ENCODE data around the gene SLC7A1. TPM values are rescaled to one million over a fixed set of nuclear protein-coding genes. Genes with fewer than 3 reads are reported as not detected.

Gene SLC7A1
- total RNA-seq, 1 donor from 2014 or later = 42.4 TPM

DNA sequence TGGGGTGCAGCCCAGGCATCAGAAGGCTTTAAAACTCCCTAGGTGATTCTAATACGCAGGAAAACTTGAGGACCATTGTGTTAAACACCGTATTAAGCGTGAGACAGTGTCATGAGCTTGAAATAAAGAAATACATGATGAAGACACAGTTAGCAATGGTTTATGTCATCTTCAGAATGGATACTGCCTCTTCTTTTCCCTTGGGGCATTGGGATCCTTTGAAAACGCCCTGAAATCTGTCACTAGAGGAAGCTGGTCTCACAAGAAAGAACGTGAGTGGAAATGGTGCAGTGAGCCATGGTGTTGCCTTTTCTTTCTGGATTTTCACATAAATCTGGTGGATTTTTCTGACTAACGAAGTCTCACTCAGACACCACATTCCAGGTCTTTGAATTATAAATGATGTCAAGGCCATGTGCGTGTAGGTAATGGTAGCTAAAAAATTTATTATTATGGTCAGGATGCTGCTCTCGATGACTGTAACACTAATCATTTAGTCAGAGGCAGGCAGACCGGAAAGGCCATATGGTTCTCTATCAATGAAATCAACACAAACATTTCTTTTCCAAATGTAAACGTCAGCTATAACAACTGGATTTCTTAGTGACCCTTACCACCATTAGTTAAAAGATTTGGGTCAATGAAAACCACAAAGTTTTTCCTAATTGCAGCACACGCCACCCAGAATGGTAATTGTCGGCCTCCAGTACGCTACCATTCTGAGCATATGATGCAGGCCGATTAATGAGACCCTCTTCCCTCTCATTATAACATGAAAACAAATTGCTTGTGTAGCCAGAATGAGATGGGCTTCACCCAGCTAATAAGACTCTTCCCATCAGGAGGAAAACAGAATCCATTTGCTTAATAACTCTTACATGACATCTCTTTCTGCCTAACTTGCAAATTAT, 105.6 kb downstream of the SLC7A1 start:
- FAIRE-seq (no peak), DNase-seq (ENCODE audit: low read depth) (no peak)
- Histone ChIP-seq H3K4me3 (ENCODE audit: low read depth, low read length) (no peak overlapping the region), H3K36me3 (ENCODE audit: control insufficient read depth, insufficient read depth, low read length) (no peaks in the 10 kb centered on the region), H3K27me3 (ENCODE audit: control insufficient read depth, insufficient read depth, low read length) (no peaks in the 10 kb centered on the region)
- TF ChIP-seq, protein P1, sequence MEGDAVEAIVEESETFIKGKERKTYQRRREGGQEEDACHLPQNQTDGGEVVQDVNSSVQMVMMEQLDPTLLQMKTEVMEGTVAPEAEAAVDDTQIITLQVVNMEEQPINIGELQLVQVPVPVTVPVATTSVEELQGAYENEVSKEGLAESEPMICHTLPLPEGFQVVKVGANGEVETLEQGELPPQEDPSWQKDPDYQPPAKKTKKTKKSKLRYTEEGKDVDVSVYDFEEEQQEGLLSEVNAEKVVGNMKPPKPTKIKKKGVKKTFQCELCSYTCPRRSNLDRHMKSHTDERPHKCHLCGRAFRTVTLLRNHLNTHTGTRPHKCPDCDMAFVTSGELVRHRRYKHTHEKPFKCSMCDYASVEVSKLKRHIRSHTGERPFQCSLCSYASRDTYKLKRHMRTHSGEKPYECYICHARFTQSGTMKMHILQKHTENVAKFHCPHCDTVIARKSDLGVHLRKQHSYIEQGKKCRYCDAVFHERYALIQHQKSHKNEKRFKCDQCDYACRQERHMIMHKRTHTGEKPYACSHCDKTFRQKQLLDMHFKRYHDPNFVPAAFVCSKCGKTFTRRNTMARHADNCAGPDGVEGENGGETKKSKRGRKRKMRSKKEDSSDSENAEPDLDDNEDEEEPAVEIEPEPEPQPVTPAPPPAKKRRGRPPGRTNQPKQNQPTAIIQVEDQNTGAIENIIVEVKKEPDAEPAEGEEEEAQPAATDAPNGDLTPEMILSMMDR (IDR thresholded peaks at IDR 0.05; ENCODE audit: insufficient read depth, low read length, severe bottlenecking) = no peak

GRCh38 chr13:29487466-29488454, 107.7 kb downstream of the SLC7A1 start:
- TF ChIP-seq, protein P1 (IDR thresholded peaks at IDR 0.05; ENCODE audit: insufficient read depth, low read length, severe bottlenecking) = no peak
- H3K36me3 ChIP-seq (ENCODE audit: control insufficient read depth, insufficient read depth, low read length) = no peaks in the 10 kb centered on the region
- no peak overlapping the region for H3K4me3 ChIP-seq (ENCODE audit: low read depth, low read length)
- FAIRE-seq = no peak
- DNase-seq (ENCODE audit: low read depth) = no peak
- H3K27me3 ChIP-seq (ENCODE audit: control insufficient read depth, insufficient read depth, low read length) = peaks cover 3% of the 10 kb centered on the region

GRCh38 chr13:29486551-29486950, 108.9 kb downstream of the SLC7A1 start:
- FAIRE-seq (no peak), DNase-seq (ENCODE audit: low read depth) (no peak)
- H3K36me3 ChIP-seq (ENCODE audit: control insufficient read depth, insufficient read depth, low read length) = no peaks in the 10 kb centered on the region
- no peak overlapping the region for H3K4me3 ChIP-seq (ENCODE audit: low read depth, low read length)
- H3K27me3 ChIP-seq (ENCODE audit: control insufficient read depth, insufficient read depth, low read length) = peaks cover 3% of the 10 kb centered on the region
- TF ChIP-seq, protein P1 (IDR thresholded peaks at IDR 0.05; ENCODE audit: insufficient read depth, low read length, severe bottlenecking) = no peak

DNA sequence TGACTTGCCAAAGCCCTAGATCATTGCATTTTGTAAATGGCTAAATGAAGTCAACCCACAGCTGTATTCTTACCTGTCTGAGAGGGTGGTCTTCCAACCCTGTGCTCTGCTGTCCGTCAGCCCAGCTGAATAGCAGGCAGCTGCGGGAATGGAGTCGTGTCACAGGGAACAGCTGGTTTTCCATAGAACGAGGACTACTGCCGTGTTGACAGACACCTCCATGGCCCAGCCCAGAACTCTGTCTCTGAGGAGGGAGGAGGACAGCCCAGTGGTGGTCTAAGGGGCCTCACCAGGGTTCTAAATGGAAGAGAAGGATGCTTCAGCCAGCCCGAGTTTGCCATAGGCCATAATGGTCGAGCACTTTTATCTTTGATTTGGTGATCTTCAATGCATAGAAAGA, 110.7 kb downstream of the SLC7A1 start:
- Histone ChIP-seq H3K36me3 (ENCODE audit: control insufficient read depth, insufficient read depth, low read length) (no peaks in the 10 kb centered on the region), H3K4me3 (ENCODE audit: low read depth, low read length) (no peak overlapping the region), H3K27me3 (ENCODE audit: control insufficient read depth, insufficient read depth, low read length) (peaks cover 5% of the 10 kb centered on the region)
- FAIRE-seq (no peak), DNase-seq (ENCODE audit: low read depth) (no peak)
- TF ChIP-seq, protein P1 (IDR thresholded peaks at IDR 0.05; ENCODE audit: insufficient read depth, low read length, severe bottlenecking) = no peak

DNA sequence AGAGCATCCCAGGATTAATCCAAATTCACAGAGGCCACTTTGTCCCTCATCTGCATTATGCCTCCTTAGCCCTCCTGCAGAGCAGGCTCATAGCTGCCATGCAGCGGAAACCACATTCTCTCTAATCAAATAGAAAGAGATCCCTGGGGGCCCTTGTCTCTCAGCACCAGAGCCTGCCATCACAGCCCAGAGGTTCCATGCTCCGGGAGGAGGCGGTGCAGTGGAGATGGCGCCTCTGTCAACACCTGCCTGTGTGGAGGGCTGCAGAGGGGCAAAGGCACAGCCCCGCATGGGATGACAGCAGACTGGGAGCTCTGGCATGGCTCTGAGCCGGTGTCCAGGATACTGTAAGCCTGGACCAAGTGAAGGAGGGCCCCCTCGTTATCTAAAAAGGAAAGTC, 111.3 kb downstream of the SLC7A1 start:
- FAIRE-seq (no peak), DNase-seq (ENCODE audit: low read depth) (no peak)
- peaks cover 5% of the 10 kb centered on the region for H3K27me3 ChIP-seq (ENCODE audit: control insufficient read depth, insufficient read depth, low read length)
- H3K36me3 ChIP-seq (ENCODE audit: control insufficient read depth, insufficient read depth, low read length) = no peaks in the 10 kb centered on the region
- no peak overlapping the region for H3K4me3 ChIP-seq (ENCODE audit: low read depth, low read length)
- TF ChIP-seq, protein P1 (IDR thresholded peaks at IDR 0.05; ENCODE audit: insufficient read depth, low read length, severe bottlenecking) = no peak
